ENCODE data around the gene ZC3H6.
A peak's percentile ranks its signal among the peaks of the same experiment; 100 is the strongest.

Gene ZC3H6

DNA sequence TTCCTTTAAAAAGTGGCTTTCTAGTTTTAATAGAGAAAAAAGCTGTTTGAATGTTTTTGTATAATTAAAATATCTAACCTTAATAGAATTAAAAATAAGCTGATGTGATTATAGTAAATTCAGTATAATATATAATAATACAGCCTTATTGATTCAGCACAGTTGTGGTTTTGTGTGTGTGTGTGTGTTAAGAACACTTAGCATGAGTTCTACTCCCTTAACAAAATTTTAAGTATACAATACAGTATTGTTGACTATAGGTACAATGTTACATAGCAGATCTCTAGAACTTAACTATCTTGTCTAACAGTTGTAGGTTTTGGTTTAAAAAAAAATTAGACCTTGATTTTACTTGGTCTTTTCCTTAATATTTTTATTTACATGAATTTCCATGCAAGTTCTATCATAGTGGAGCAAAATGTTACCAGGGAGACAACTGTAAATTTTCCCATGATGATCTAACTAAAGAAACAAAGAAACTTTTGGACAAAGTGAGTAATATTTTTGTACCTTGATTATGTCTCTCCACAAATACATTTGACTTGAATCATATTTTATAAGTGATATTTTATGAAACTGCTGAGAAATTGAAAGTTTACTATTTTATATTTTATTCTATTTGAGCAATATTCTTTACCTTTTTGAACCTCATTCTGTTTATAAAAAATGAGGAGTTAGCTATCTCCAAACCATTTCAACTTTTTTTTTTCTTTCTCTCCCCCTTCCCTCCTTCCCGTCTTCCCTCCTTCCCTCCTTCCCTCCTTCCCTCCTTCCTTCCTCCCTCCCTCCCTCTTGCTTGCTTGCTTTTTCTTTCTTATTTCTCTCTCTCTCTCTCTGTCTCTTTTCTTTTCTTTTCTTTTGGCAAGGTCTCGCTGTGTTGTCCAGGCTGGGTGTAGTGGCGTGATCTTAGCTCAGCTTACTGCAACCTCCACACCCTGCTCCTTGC, 46.3 kb downstream of the ZC3H6 start:
- H3K79me2 ChIP-seq (ENCODE audit: control insufficient read depth, insufficient read depth, low read length, unreplicated experiment): no peaks in the 10 kb centered on the region
- no peaks in the 10 kb centered on the region for H3K27me3 ChIP-seq (ENCODE audit: insufficient read depth, low read length)
- no peak overlapping the region for H3K4me3 ChIP-seq (ENCODE audit: low read depth, low read length)
- H3K36me3 ChIP-seq (ENCODE audit: insufficient read depth, low read length): no peaks in the 10 kb centered on the region
- no peak overlapping the region for H2AFZ ChIP-seq (ENCODE audit: low read length, unreplicated experiment)
- H3K27ac ChIP-seq (ENCODE audit: low read depth, low read length): peak overlapping the region; percentile 87
- H3K4me1 ChIP-seq (ENCODE audit: control insufficient read depth, insufficient read depth, low read length, unreplicated experiment): peaks cover 21% of the 10 kb centered on the region

DNA sequence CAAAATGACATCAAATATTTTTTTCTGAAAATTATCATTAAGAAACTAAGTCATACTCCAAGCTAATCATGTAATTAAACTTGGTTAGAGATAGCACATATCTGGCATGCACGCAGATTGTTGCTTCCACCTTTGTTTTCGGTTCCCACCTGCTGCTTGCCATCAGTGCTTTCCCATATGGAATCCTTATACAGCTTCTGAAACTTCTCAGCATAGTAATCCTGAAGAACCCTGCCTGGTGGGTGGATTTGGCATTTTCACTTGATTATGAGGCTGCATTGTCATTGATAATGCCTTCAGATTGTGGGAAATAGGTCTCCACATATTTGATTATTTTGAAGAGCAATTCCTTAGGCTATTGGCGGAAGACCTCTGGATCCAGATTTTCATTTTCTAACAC, 47.5 kb downstream of the ZC3H6 start:
- no peak overlapping the region for H3K4me3 ChIP-seq (ENCODE audit: low read depth, low read length)
- no peaks in the 10 kb centered on the region for H3K79me2 ChIP-seq (ENCODE audit: control insufficient read depth, insufficient read depth, low read length, unreplicated experiment)
- H3K36me3 ChIP-seq (ENCODE audit: insufficient read depth, low read length): no peaks in the 10 kb centered on the region; the same call in 1 of the 2 replicates
- no peak overlapping the region for H2AFZ ChIP-seq (ENCODE audit: low read length, unreplicated experiment)
- H3K27ac ChIP-seq (ENCODE audit: low read depth, low read length): no peak overlapping the region
- peaks cover 11% of the 10 kb centered on the region for H3K4me1 ChIP-seq (ENCODE audit: control insufficient read depth, insufficient read depth, low read length, unreplicated experiment)
- no peaks in the 10 kb centered on the region for H3K27me3 ChIP-seq (ENCODE audit: insufficient read depth, low read length)

DNA sequence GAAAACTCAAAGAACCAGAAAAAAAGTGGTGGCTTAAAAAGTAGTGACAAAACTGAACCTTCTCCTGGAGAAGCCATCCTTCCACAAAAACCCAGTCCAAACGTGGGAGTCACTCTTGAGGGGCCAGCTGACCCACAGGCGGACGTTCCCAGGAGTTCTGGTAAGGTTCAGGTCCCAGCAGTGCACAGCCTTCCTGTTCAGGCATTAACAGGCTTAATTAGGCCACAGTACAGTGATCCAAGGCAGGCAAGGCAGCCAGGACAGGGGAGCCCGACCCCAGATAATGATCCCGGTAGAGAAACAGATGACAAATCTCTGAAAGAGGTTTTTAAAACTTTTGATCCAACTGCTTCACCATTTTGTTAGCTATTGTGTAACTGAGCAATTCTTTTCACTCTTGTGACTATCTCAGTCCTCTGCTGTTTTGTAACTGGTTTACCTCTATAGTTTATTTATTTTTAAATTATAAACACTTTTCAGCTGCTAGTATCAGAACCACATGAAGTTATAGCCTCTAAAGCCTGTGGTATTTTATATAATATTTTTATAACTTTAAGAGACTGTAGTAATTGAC, 56.8 kb downstream of the ZC3H6 start:
- H3K4me1 ChIP-seq (ENCODE audit: control insufficient read depth, insufficient read depth, low read length, unreplicated experiment): no peaks in the 10 kb centered on the region
- H3K79me2 ChIP-seq (ENCODE audit: control insufficient read depth, insufficient read depth, low read length, unreplicated experiment): no peaks in the 10 kb centered on the region
- H2AFZ ChIP-seq (ENCODE audit: low read length, unreplicated experiment): no peak overlapping the region
- H3K27me3 ChIP-seq (ENCODE audit: insufficient read depth, low read length): no peaks in the 10 kb centered on the region
- H3K36me3 ChIP-seq (ENCODE audit: insufficient read depth, low read length): no peaks in the 10 kb centered on the region; the same call in 1 of the 2 replicates
- H3K4me3 ChIP-seq (ENCODE audit: low read depth, low read length): no peak overlapping the region
- no peak overlapping the region for H3K27ac ChIP-seq (ENCODE audit: low read depth, low read length)

DNA sequence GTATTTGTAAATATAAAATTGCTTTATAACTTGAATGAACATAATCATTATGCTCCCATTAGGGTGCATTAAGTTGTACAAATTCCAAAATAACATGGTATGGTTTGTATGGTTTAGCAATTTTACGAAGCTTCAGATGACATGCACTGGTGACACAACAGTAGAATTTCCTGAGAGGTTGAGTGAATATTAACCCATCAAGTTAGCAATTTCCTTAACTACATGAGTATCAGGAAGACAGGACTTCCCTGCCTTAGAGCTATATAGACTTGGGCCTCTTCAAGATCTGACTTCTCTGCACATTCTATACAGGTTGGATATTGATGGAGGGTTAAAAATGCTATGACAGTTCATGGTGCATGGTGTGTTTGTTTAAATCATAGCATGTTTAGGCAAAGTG, 60.2 kb downstream of the ZC3H6 start:
- Histone ChIP-seq H3K79me2 (ENCODE audit: control insufficient read depth, insufficient read depth, low read length, unreplicated experiment) (no peaks in the 10 kb centered on the region), H3K36me3 (ENCODE audit: insufficient read depth, low read length) (no peaks in the 10 kb centered on the region; the same call in 1 of the 2 replicates), H3K27me3 (ENCODE audit: insufficient read depth, low read length) (no peaks in the 10 kb centered on the region), H3K4me3 (ENCODE audit: low read depth, low read length) (no peak overlapping the region), H3K4me1 (ENCODE audit: control insufficient read depth, insufficient read depth, low read length, unreplicated experiment) (no peaks in the 10 kb centered on the region), H2AFZ (ENCODE audit: low read length, unreplicated experiment) (no peak overlapping the region), H3K27ac (ENCODE audit: low read depth, low read length) (no peak overlapping the region)

DNA sequence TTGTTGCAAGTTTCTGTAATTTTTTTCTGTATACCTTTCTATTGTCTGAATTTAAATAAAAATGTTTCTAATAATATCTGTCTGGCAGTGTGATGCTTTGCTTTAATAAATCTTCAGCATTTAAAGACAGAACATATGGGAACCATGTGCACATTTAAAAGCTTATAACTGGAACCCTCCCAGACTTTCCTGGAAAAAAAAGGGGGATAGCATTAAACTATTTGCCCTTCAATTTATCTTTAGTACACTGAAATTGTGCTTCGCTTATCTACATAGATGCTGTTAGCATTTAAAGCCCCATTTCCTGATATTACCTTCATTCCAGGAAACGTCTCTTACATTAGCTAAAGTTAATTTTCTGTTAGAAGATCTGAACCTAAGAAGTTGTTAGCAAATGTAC, 64.6 kb downstream of the ZC3H6 start:
- Histone ChIP-seq H3K27ac (ENCODE audit: low read depth, low read length) (no peak overlapping the region), H3K4me1 (ENCODE audit: control insufficient read depth, insufficient read depth, low read length, unreplicated experiment) (no peaks in the 10 kb centered on the region), H2AFZ (ENCODE audit: low read length, unreplicated experiment) (no peak overlapping the region), H3K4me3 (ENCODE audit: low read depth, low read length) (no peak overlapping the region), H3K79me2 (ENCODE audit: control insufficient read depth, insufficient read depth, low read length, unreplicated experiment) (no peaks in the 10 kb centered on the region), H3K36me3 (ENCODE audit: insufficient read depth, low read length) (no peaks in the 10 kb centered on the region), H3K27me3 (ENCODE audit: insufficient read depth, low read length) (no peaks in the 10 kb centered on the region)

DNA sequence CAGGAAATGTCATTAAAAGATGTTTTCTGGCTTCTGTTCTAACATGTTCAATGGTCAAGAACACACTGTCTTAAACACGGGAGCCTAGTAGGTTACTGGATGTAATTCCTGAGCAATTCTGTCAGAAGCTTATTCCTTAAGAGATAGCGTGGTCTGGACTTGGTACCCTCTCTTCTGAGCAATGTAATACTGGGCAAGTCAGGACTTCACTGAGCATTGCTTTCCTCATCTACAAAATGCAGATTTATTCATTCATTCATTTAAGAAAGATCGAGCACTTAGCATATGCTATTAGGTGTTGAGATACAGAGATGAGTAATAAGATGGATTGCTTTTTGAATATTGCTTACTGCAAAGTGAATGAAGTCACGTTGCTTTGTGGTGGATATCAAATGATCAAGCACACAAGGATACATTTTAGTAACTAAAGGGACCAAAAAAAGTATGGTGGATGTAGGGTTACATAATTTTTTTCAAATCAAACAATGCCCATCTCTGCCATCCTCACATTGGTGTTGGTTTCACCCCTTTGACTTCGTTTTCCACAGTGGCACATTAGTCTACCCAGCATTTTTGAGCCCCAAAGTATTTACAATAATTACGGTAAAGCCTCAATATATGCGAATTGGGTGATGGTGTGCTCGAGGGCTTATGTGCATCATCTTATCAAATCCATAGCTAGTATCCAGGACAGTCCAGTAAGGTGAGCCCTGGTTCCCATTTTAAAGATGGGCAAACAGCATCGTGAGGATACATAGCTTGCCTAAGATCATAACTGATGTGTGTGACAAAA, 65.3 kb downstream of the ZC3H6 start:
- no peaks in the 10 kb centered on the region for H3K79me2 ChIP-seq (ENCODE audit: control insufficient read depth, insufficient read depth, low read length, unreplicated experiment)
- H3K4me3 ChIP-seq (ENCODE audit: low read depth, low read length): no peak overlapping the region
- no peaks in the 10 kb centered on the region for H3K4me1 ChIP-seq (ENCODE audit: control insufficient read depth, insufficient read depth, low read length, unreplicated experiment)
- H3K36me3 ChIP-seq (ENCODE audit: insufficient read depth, low read length): no peaks in the 10 kb centered on the region
- H2AFZ ChIP-seq (ENCODE audit: low read length, unreplicated experiment): no peak overlapping the region
- H3K27me3 ChIP-seq (ENCODE audit: insufficient read depth, low read length): no peaks in the 10 kb centered on the region
- no peak overlapping the region for H3K27ac ChIP-seq (ENCODE audit: low read depth, low read length)

DNA sequence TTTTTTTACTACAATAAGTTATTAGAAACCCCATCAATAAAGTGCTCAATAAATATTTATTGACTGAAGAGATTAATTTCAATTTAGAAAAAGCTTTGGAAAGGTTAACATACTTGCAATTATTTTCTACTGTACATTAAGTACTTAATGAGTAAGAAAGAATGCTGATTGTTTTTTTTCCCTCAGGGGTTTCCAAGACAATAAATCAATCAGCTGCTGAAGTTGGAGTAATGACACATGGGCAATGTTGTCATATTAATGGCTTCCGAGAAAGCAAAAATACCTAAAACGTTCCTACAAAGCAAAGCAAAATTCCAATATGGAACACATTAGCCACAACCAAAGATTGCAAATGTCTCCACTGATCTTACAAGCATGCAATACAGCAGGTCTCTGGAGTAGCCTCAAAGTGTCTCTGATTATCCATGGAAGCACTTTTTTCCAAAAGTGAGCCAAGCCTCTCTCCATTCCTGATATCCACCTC, 66.7 kb downstream of the ZC3H6 start:
- Histone ChIP-seq H3K27me3 (ENCODE audit: insufficient read depth, low read length) (no peaks in the 10 kb centered on the region), H3K4me3 (ENCODE audit: low read depth, low read length) (no peak overlapping the region), H3K27ac (ENCODE audit: low read depth, low read length) (no peak overlapping the region), H3K79me2 (ENCODE audit: control insufficient read depth, insufficient read depth, low read length, unreplicated experiment) (no peaks in the 10 kb centered on the region), H2AFZ (ENCODE audit: low read length, unreplicated experiment) (no peak overlapping the region), H3K4me1 (ENCODE audit: control insufficient read depth, insufficient read depth, low read length, unreplicated experiment) (no peaks in the 10 kb centered on the region), H3K36me3 (ENCODE audit: insufficient read depth, low read length) (no peaks in the 10 kb centered on the region)

DNA sequence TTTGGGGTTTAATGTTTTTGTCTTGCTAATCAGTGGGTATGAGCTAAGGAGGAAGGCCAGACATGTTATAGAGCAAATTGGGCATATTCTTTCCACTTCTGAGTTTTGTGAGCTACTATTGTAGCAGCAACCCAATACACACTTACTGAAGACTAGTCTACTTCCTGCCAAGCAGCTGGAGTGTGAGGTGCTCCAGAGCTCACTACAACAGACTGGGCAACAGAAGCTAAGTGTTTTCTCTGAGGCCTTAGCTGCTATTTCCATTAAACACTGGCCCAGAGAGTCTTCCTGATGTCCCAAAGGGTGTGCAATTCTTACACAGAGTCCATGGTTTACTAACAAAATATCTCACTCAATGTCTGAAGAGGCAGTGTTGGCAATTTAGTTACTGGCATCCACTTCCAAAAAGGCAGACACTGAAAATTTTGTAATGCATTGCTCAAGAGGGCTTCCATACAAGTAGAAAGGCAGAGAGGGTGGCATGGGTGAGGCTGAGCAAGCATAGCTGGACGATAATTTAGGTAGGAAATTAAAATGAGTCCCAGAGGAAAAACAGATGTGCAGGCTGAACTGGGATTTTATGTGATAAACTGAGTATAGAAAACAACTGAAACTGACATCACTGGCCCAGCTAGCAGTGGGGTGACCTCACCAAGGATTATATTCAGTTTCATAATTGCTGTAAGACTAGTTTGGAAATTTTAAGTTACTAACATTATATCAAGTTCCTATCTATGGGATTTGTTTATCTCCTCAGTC, 68.6 kb downstream of the ZC3H6 start:
- Histone ChIP-seq H3K36me3 (ENCODE audit: insufficient read depth, low read length) (no peaks in the 10 kb centered on the region), H3K79me2 (ENCODE audit: control insufficient read depth, insufficient read depth, low read length, unreplicated experiment) (no peaks in the 10 kb centered on the region), H2AFZ (ENCODE audit: low read length, unreplicated experiment) (no peak overlapping the region), H3K4me3 (ENCODE audit: low read depth, low read length) (no peak overlapping the region), H3K27me3 (ENCODE audit: insufficient read depth, low read length) (no peaks in the 10 kb centered on the region), H3K27ac (ENCODE audit: low read depth, low read length) (no peak overlapping the region), H3K4me1 (ENCODE audit: control insufficient read depth, insufficient read depth, low read length, unreplicated experiment) (no peaks in the 10 kb centered on the region)

DNA sequence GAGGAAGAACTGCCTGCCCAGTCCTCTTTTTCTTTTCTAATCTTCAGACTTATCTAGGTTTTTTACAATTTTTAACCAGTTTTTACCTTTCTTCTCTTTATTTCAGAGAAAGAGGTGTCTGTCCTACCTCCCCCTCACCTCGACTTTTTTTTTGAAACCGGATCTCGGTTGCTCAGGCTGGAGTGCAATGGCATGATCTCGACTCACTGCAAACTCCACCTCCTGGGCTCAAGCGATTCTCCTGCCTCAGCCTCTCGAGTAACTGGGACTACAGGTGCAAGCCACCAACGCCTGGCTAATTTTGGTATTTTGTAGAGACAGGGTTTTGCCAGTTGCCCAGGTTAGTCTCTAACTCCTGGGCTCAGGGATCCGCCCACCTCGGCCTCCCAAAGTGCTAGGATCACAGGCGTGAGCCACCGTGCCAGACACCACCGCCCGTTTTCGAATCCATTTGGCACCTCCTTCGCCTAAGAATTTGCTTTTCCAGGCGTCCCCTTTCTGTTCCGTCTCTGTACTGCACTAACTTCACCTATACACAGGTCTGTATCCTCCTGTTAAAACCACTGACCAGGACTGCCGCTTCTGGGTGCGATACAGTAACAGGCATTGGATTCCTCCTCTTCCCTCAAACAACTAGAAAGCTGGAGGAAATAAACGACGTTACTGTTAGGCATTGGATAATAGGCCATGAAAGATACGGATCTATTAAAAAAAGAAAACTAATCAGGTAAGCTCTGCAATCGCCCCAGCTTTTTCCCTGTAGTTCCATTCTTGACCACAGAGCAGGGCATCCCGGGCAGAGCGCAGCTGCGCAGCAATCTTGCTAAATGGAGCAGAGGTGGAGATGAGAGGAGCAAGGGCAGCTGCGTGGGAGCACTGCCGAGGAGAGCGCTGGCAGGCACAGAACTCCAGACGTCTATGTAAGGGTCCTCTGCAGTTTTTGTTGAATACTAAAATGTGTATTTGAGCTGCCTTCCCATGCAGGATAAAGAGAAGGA, 69.9 kb downstream of the ZC3H6 start:
- H2AFZ ChIP-seq (ENCODE audit: low read length, unreplicated experiment): no peak overlapping the region
- H3K36me3 ChIP-seq (ENCODE audit: insufficient read depth, low read length): no peaks in the 10 kb centered on the region

More for the DNA sequence above, 69.9 kb downstream of the ZC3H6 start:
- Histone ChIP-seq H3K27ac (ENCODE audit: low read depth, low read length) (no peak overlapping the region), H3K79me2 (ENCODE audit: control insufficient read depth, insufficient read depth, low read length, unreplicated experiment) (no peaks in the 10 kb centered on the region), H3K4me3 (ENCODE audit: low read depth, low read length) (no peak overlapping the region), H3K4me1 (ENCODE audit: control insufficient read depth, insufficient read depth, low read length, unreplicated experiment) (no peaks in the 10 kb centered on the region), H3K27me3 (ENCODE audit: insufficient read depth, low read length) (no peaks in the 10 kb centered on the region)

Data from ACC112 (cell line).